HG03558 (cell line): Measurements from ENCODE around the gene SENP1.

Experiments
- ATAC-seq: cut with Tn5 transposase; IDR thresholded peaks from one replicate; pipeline ENCODE4 v1.9.1; 2021; ENCODE audit warnings: moderate number of reproducible peaks; ENCODE audit not compliant: unreplicated experiment; ENCODE audit errors: extremely low read depth

The SENP1 gene

GRCh38 chr12:48022180-48022521 is 83.7 kb downstream of the SENP1 start:
- ATAC-seq, result no peak

GRCh38 chr12:48021485-48022179 is 84.2 kb downstream of the SENP1 start:
- ATAC-seq, result no peak

- ATAC-seq, result no peak
Observed at GRCh38 chr12:48019639-48020265, 86.1 kb downstream of the SENP1 start.

GRCh38 chr12:48018618-48018995 is 87.3 kb downstream of the SENP1 start:
- ATAC-seq, result no peak

GRCh38 chr12:48017921-48018617 is 87.8 kb downstream of the SENP1 start:
- no peak for ATAC-seq

- no peak for ATAC-seq
Observed at GRCh38 chr12:48017496-48017895, 88.4 kb downstream of the SENP1 start.

- ATAC-seq, result no peak
Observed at GRCh38 chr12:48016373-48017020, 89.4 kb downstream of the SENP1 start.

- no peak for ATAC-seq
Observed at GRCh38 chr12:48015954-48016353, 89.9 kb downstream of the SENP1 start.

- ATAC-seq, result no peak
Observed at GRCh38 chr12:48015129-48015528, 90.8 kb downstream of the SENP1 start.

- no peak for ATAC-seq
Observed at GRCh38 chr12:48013287-48013686, 92.6 kb downstream of the SENP1 start.

GRCh38 chr12:48012070-48012469 is 93.8 kb downstream of the SENP1 start:
- no peak for ATAC-seq

GRCh38 chr12:48010366-48010970 is 95.4 kb downstream of the SENP1 start:
- ATAC-seq, result no peak

- ATAC-seq, result no peak
Observed at GRCh38 chr12:48009471-48009870, 96.4 kb downstream of the SENP1 start.

- ATAC-seq, result no peak
Observed at GRCh38 chr12:48008950-48009349, 96.9 kb downstream of the SENP1 start.

GRCh38 chr12:48008349-48008748 is 97.5 kb downstream of the SENP1 start:
- no peak for ATAC-seq

- ATAC-seq, result no peak
Observed at GRCh38 chr12:48007206-48007605, 98.7 kb downstream of the SENP1 start.

- no peak for ATAC-seq
Observed at GRCh38 chr12:48005750-48006021, 100.2 kb downstream of the SENP1 start.

GRCh38 chr12:48005001-48005749 is 100.7 kb downstream of the SENP1 start:
- no peak for ATAC-seq

GRCh38 chr12:48004053-48004941 is 101.6 kb downstream of the SENP1 start, which contains the start of gene COL2A1:
Gene COL2A1, minus strand, starts transcription at chr12:48004476. Its CDS starts 155 bp downstream, at chr12:48004321.
- no peak for ATAC-seq
